Activated CD4-positive, alpha-beta memory T cell treated with anti-CD3 and anti-CD28 coated beads for 36 hours (primary cell): ENCODE measurements around the gene KCMF1. TPM values are rescaled to one million over a fixed set of nuclear protein-coding genes. Genes with fewer than 3 reads are reported as not detected.

Experiments
- CTCF ChIA-PET: fragments of 350-600 bp; sonication (Branson Sonifier 250); formaldehyde crosslinking; loops from one replicate; lab custom pipeline; 2021; ENCODE audit warnings: antibody characterized with exemption, inconsistent platforms; lab: Charles Lee
- POLR2A ChIA-PET: fragments of 350-600 bp; sonication (Branson Sonifier 250); formaldehyde crosslinking; loops from one replicate; lab custom pipeline; 2021; ENCODE audit warnings: antibody characterized with exemption; lab: Charles Lee
- DNase-seq: peaks from one replicate; pipeline ENCODE4 v3.0.0-alpha.2; 2020
- H3K27ac Mint-ChIP-seq: one replicate; pipeline ENCODE4 v1.8.0; 2021; ENCODE audit warnings: mixed read lengths
- H3K27me3 Mint-ChIP-seq: one replicate; pipeline ENCODE4 v1.8.0; 2021; ENCODE audit warnings: mixed read lengths
- H3K36me3 Mint-ChIP-seq: one replicate; pipeline ENCODE4 v1.8.0; 2021; ENCODE audit warnings: mixed read lengths
- H3K4me1 Mint-ChIP-seq: one replicate; pipeline ENCODE4 v1.8.0; 2021; ENCODE audit warnings: low read depth, mixed read lengths
- H3K4me3 Mint-ChIP-seq: one replicate; pipeline ENCODE4 v1.8.0; 2021; ENCODE audit warnings: mild to moderate bottlenecking, mixed read lengths
- H3K9me3 Mint-ChIP-seq: one replicate; pipeline ENCODE4 v1.8.0; 2021; ENCODE audit warnings: mixed read lengths
- intact Hi-C: fragments of 100-400 bp; cut with micrococcal nuclease; formaldehyde crosslinking; loops from one replicate; pipeline ENCODE4 v1.15.1; 2023
- total RNA-seq, 2 experiments: library from RNA; stranded (reverse); gene quantifications; one replicate each; pipeline ENCODE4 v1.2.3, GENCODE V29; 2021

The KCMF1 gene
- 10 to 100 TPM; 90.5 to 94.1 TPM for total RNA-seq

GRCh38 chr2:84970868-84971509 lies at the start of gene KCMF1:
Gene KCMF1 (plus strand): TSS chr2:84971161. CDS start chr2:84971452, 291 bp downstream.
- Mint-ChIP-seq H3K27ac (peak within 1 kb of the TSS; percentile 100), H3K4me1 (peaks cover 43% of the 10 kb centered on the region), H3K27me3 (no peaks in the 10 kb centered on the region), H3K9me3 (no peaks in the 10 kb centered on the region), H3K36me3 (peaks cover 32% of the 10 kb centered on the region), H3K4me3 (peak within 1 kb of the TSS; percentile 100)
- intact Hi-C loops = loop anchor here (1.0 to 2.0 kb wide), 2 partner anchors 44 to 66 kb away; partner anchors contain the start of gene TMSB10
- POLR2A ChIA-PET = interaction anchor here (0.6 to 6.6 kb wide), 12 partner anchors 10 to 73 kb away, joined by 3 to 43 read pairs (median 5); no protein-coding TSS in a partner anchor
- peak; percentile 78 for DNase-seq
- CTCF ChIA-PET = interaction anchor here (1.4 to 6.8 kb wide), 5 partner anchors 25 to 49 kb away, joined by 6 to 53 read pairs (median 11); no protein-coding TSS in a partner anchor

GRCh38 chr2:84923009-84923408 lies 48.0 kb upstream of the KCMF1 start:
- peak overlapping the region; percentile 33 for H3K27ac Mint-ChIP-seq
- no peaks in the 10 kb centered on the region for H3K27me3 Mint-ChIP-seq
- intact Hi-C loops = no loop called here
- peaks cover 57% of the 10 kb centered on the region for H3K4me1 Mint-ChIP-seq
- DNase-seq = no peak
- CTCF ChIA-PET = interaction anchor here (0.6 kb wide), 1 partner anchor 473 kb away, joined by 3 read pairs; no protein-coding TSS in a partner anchor
- H3K9me3 Mint-ChIP-seq = no peaks in the 10 kb centered on the region
- POLR2A ChIA-PET = no interaction called here
- H3K4me3 Mint-ChIP-seq = no peak overlapping the region
- no peaks in the 10 kb centered on the region for H3K36me3 Mint-ChIP-seq

- H3K4me3 Mint-ChIP-seq = peak overlapping the region; percentile 72
- peak overlapping the region; percentile 93 for H3K27ac Mint-ChIP-seq
- ChIA-PET POLR2A (interaction anchor here (0.6 to 3.8 kb wide), 8 partner anchors 13 to 466 kb away, joined by 3 to 41 read pairs (median 11); partner anchors contain the start of genes KCMF1, TMSB10 and TRABD2A), CTCF (interaction anchor here (0.7 to 3.7 kb wide), 30 partner anchors 7 to 403 kb away, joined by 3 to 181 read pairs (median 10); partner anchors contain the start of genes KCMF1, TGOLN2, TMSB10 and TRABD2A)
- no peaks in the 10 kb centered on the region for H3K36me3 Mint-ChIP-seq
- intact Hi-C loops = loop anchor here (1.0 to 5.0 kb wide), 13 partner anchors 17 to 465 kb away; partner anchors contain the start of genes DNAH6, SUCLG1 and TCF7L1
- no peaks in the 10 kb centered on the region for H3K27me3 Mint-ChIP-seq
- peaks cover 48% of the 10 kb centered on the region for H3K4me1 Mint-ChIP-seq
- H3K9me3 Mint-ChIP-seq = no peaks in the 10 kb centered on the region
- DNase-seq = peak; percentile 86
Observed at GRCh38 chr2:84924173-84925106, 46.5 kb upstream of the KCMF1 start.

GRCh38 chr2:84925336-84925723 lies 45.6 kb upstream of the KCMF1 start:
- CTCF ChIA-PET = interaction anchor here (0.5 to 3.7 kb wide), 74 partner anchors 8 to 1111 kb away, joined by 3 to 181 read pairs (median 6); partner anchors contain the start of genes DNAH6, KCMF1, SUCLG1 and TGOLN2

GRCh38 chr2:84925724-84926376 lies 45.1 kb upstream of the KCMF1 start:
- Mint-ChIP-seq H3K27ac (peak overlapping the region; percentile 93), H3K36me3 (no peaks in the 10 kb centered on the region), H3K4me1 (peaks cover 41% of the 10 kb centered on the region), H3K27me3 (no peaks in the 10 kb centered on the region), H3K9me3 (no peaks in the 10 kb centered on the region), H3K4me3 (peak overlapping the region; percentile 82)
- peak; percentile 100 for DNase-seq
- intact Hi-C loops = loop anchor here (1.0 to 5.0 kb wide), 17 partner anchors 19 to 467 kb away; partner anchors contain the start of genes DNAH6, SUCLG1 and TCF7L1
- POLR2A ChIA-PET = interaction anchor here (0.5 to 3.8 kb wide), 17 partner anchors 14 to 131 kb away, joined by 3 to 41 read pairs (median 4); partner anchors contain the start of genes KCMF1, TMSB10 and TRABD2A
- CTCF ChIA-PET = interaction anchor here (0.5 to 3.7 kb wide), 81 partner anchors 9 to 1111 kb away, joined by 3 to 181 read pairs (median 6); partner anchors contain the start of genes DNAH6, KCMF1, SUCLG1 and TGOLN2

More at GRCh38 chr2:84925336-84925723, 45.6 kb upstream of the KCMF1 start:
- H3K4me1 Mint-ChIP-seq = peaks cover 41% of the 10 kb centered on the region
- H3K27me3 Mint-ChIP-seq = no peaks in the 10 kb centered on the region
- no peaks in the 10 kb centered on the region for H3K36me3 Mint-ChIP-seq
- POLR2A ChIA-PET = interaction anchor here (0.5 to 3.8 kb wide), 16 partner anchors 14 to 132 kb away, joined by 3 to 41 read pairs (median 4); partner anchors contain the start of genes KCMF1, TMSB10 and TRABD2A
- intact Hi-C loops = loop anchor here (1.0 to 5.0 kb wide), 13 partner anchors 18 to 466 kb away; partner anchors contain the start of genes DNAH6, SUCLG1 and TCF7L1
- H3K9me3 Mint-ChIP-seq = no peaks in the 10 kb centered on the region
- DNase-seq = no peak
- H3K4me3 Mint-ChIP-seq = peak overlapping the region; percentile 12
- H3K27ac Mint-ChIP-seq = peak overlapping the region; percentile 93

- POLR2A ChIA-PET = interaction anchor here (1.7 to 2.2 kb wide), 2 partner anchors 12 to 90 kb away, joined by 4 to 28 read pairs; no protein-coding TSS in a partner anchor
- H3K27ac Mint-ChIP-seq = peak overlapping the region; percentile 93
Observed at GRCh38 chr2:84927275-84927627, 43.7 kb upstream of the KCMF1 start.

GRCh38 chr2:84931384-84931821 lies 39.6 kb upstream of the KCMF1 start:
- intact Hi-C loops = no loop called here
- POLR2A ChIA-PET = interaction anchor here (0.6 to 1.8 kb wide), 2 partner anchors 15 to 57 kb away, joined by 3 to 6 read pairs; no protein-coding TSS in a partner anchor
- peaks cover 29% of the 10 kb centered on the region for H3K4me1 Mint-ChIP-seq
- H3K4me3 Mint-ChIP-seq = no peak overlapping the region
- no peak overlapping the region for H3K27ac Mint-ChIP-seq
- no peaks in the 10 kb centered on the region for H3K27me3 Mint-ChIP-seq
- H3K36me3 Mint-ChIP-seq = peaks cover 1% of the 10 kb centered on the region
- H3K9me3 Mint-ChIP-seq = no peaks in the 10 kb centered on the region
- DNase-seq = no peak
- CTCF ChIA-PET = no interaction called here

More at GRCh38 chr2:84927275-84927627, 43.7 kb upstream of the KCMF1 start:
- peaks cover 51% of the 10 kb centered on the region for H3K4me1 Mint-ChIP-seq
- intact Hi-C loops = loop anchor here (1.0 to 5.0 kb wide), 7 partner anchors 11 to 410 kb away; partner anchors contain the start of genes DNAH6 and TCF7L1
- CTCF ChIA-PET = interaction anchor here (2.1 to 3.7 kb wide), 8 partner anchors 12 to 357 kb away, joined by 5 to 181 read pairs (median 24); partner anchors contain the start of genes KCMF1 and TMSB10
- no peaks in the 10 kb centered on the region for H3K36me3 Mint-ChIP-seq
- DNase-seq = no peak
- H3K9me3 Mint-ChIP-seq = no peaks in the 10 kb centered on the region
- H3K27me3 Mint-ChIP-seq = no peaks in the 10 kb centered on the region
- H3K4me3 Mint-ChIP-seq = peak overlapping the region; percentile 82

- POLR2A ChIA-PET = interaction anchor here (0.9 to 4.5 kb wide), 10 partner anchors 8 to 389 kb away, joined by 3 to 41 read pairs (median 8); partner anchors contain the start of genes KCMF1, TGOLN2, TMSB10 and TRABD2A
- CTCF ChIA-PET = interaction anchor here (0.6 to 12.6 kb wide), 9 partner anchors 8 to 79 kb away, joined by 3 to 181 read pairs (median 4); no protein-coding TSS in a partner anchor
Observed at GRCh38 chr2:84938194-84938879, 32.6 kb upstream of the KCMF1 start.

GRCh38 chr2:84939426-84940087 lies 31.4 kb upstream of the KCMF1 start:
- peak; percentile 87 for DNase-seq
- H3K4me1 Mint-ChIP-seq = peaks cover 66% of the 10 kb centered on the region
- no peaks in the 10 kb centered on the region for H3K9me3 Mint-ChIP-seq
- intact Hi-C loops = loop anchor here (1.0 to 2.0 kb wide), 4 partner anchors 30 to 387 kb away; partner anchors contain the start of gene TGOLN2
- H3K36me3 Mint-ChIP-seq = peaks cover 1% of the 10 kb centered on the region
- no peaks in the 10 kb centered on the region for H3K27me3 Mint-ChIP-seq
- CTCF ChIA-PET = interaction anchor here (0.6 to 12.6 kb wide), 15 partner anchors 7 to 360 kb away, joined by 3 to 181 read pairs (median 4); no protein-coding TSS in a partner anchor
- peak overlapping the region; percentile 93 for H3K27ac Mint-ChIP-seq
- peak overlapping the region; percentile 62 for H3K4me3 Mint-ChIP-seq
- POLR2A ChIA-PET = interaction anchor here (0.6 to 4.5 kb wide), 11 partner anchors 14 to 388 kb away, joined by 3 to 41 read pairs (median 3); partner anchors contain the start of genes KCMF1, TGOLN2, TMSB10 and TRABD2A

More at GRCh38 chr2:84938194-84938879, 32.6 kb upstream of the KCMF1 start:
- intact Hi-C loops = loop anchor here (1.0 to 2.0 kb wide), 6 partner anchors 8 to 388 kb away; partner anchors contain the start of gene TGOLN2
- Mint-ChIP-seq H3K9me3 (no peaks in the 10 kb centered on the region), H3K36me3 (peaks cover 1% of the 10 kb centered on the region), H3K27me3 (no peaks in the 10 kb centered on the region), H3K4me1 (peaks cover 59% of the 10 kb centered on the region), H3K27ac (peak overlapping the region; percentile 93), H3K4me3 (peak overlapping the region; percentile 62)
- DNase-seq = peak; percentile 77
